Skeletal muscle tissue (tissue), 4 donors: ENCODE results near the gene MROH8. TPM values are rescaled to one million over a fixed set of nuclear protein-coding genes. Genes with fewer than 3 reads are reported as not detected.
"Not testable (repeated sequence)": the region's sequence is repeated elsewhere in the genome, so short reads cannot be mapped to it uniquely, and the experiment has no call there.

Experiments used
- H3K27ac ChIP-seq: one replicate; pipeline ENCODE4 v1.7.0; 2013; ENCODE audit warnings: mild to moderate bottlenecking, low read depth, low read length, inconsistent platforms
- H3K27me3 ChIP-seq, 3 donors: one replicate each; pipeline ENCODE4 v1.7.0; 2013; ENCODE audit warnings: low read length in 3 of 3; ENCODE audit not compliant: control insufficient read depth in 3 of 3, insufficient read depth in 3 of 3
- H3K36me3 ChIP-seq, 3 donors: one replicate each; pipeline ENCODE4 v1.7.0; 2013; ENCODE audit warnings: low read length in 3 of 3; ENCODE audit not compliant: control insufficient read depth in 3 of 3, insufficient read depth in 3 of 3
- H3K4me1 ChIP-seq, 3 donors: one replicate each; pipeline ENCODE4 v1.7.0; 2013; ENCODE audit warnings: low read length in 3 of 3, mild to moderate bottlenecking in 3 of 3; ENCODE audit not compliant: control insufficient read depth in 3 of 3, insufficient read depth in 3 of 3
- H3K4me3 ChIP-seq, 3 donors: one replicate each; pipeline ENCODE4 v1.7.0; 2013; ENCODE audit warnings: low read length in 3 of 3
- H3K9ac ChIP-seq, 3 donors: one replicate each; pipeline ENCODE4 v1.7.0; 2013; ENCODE audit warnings: low read length in 3 of 3, mild to moderate bottlenecking in 3 of 3, moderate library complexity in 2 of 3, low read depth in 1 of 3
- H3K9me3 ChIP-seq, 3 donors: one replicate each; pipeline ENCODE4 v1.7.0; 2013; ENCODE audit warnings: low read length in 3 of 3; ENCODE audit not compliant: control insufficient read depth in 3 of 3
- total RNA-seq: library from RNA; depleted of rRNA; stranded (reverse); fragments of >200 nt; gene quantifications from one replicate; pipeline ENCODE4 v1.2.3, GENCODE V29; 2014
- donor health status: Osteomylitis.

MROH8 gene
- total RNA-seq, 1 donor from 2014 or later, result 1.0 TPM

DNA sequence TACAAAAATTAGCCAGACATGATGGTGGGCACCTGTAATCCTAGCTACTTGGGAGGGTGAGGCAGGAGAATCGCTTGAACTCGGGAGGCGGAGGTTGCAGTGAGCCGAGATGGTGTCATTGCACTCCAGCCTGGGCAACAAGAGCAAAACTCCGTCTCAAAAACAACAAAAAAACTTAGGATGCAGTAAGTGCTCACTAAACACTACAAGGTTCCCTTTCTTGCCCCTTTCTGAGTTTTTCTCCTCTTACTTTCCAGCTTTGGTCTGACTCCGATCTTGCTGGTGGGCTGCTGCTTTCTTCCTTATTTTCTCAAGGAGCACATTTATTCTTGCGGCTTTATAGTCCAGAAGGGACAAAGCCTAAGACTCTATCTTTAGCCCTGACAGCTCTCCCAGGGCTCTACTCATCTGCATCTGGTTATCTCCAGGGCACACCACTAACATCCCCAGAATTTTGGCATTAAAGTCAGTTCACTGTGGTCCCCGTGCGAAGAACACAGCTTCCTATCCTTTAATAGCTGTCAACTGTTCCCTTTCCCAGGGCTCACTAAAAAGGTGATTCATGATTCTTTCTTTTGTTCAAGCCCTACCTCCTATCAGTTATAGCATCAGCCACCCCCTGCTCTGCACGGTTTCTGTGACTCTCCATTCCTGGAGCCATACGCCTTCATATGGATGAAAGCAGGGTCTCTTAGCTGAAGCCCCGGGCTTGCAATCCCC lies 17.4 kb downstream of the MROH8 start:
- H3K36me3 ChIP-seq, result peaks cover 0 to 2% (median under 1%) of the 10 kb centered on the region in 3 donors
- no peak overlapping the region for H3K27ac ChIP-seq
- no peak overlapping the region for H3K4me3 ChIP-seq
- no peaks in the 10 kb centered on the region for H3K4me1 ChIP-seq
- H3K9me3 ChIP-seq, result no peaks in the 10 kb centered on the region
- no peak overlapping the region for H3K9ac ChIP-seq
- H3K27me3 ChIP-seq, result no peaks in the 10 kb centered on the region

DNA sequence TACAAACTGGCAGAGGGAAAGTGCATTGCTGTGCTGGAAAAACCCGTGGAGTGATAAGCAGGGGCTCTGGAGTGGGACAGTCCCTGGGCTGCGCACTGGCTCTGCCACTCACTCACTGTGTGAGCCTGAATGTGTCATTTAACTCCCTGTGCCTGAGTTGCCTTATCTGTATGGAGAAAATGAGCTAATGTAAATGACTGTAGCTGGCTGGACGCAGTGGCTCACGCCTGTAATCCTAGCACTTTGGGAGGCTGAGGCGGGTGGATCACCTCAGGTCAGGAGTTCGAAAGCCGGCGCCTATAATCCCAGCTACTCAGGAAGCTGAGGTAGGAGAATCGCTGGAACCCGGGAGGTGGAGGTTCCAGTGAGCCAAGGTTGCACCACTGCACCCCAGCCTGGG lies 18.7 kb downstream of the MROH8 start:
- no peaks in the 10 kb centered on the region for H3K27me3 ChIP-seq
- H3K9me3 ChIP-seq, result no peaks in the 10 kb centered on the region
- no peaks in the 10 kb centered on the region for H3K4me1 ChIP-seq
- H3K4me3 ChIP-seq, result no peak overlapping the region
- no peak overlapping the region for H3K9ac ChIP-seq
- no peak overlapping the region for H3K27ac ChIP-seq
- H3K36me3 ChIP-seq, result peaks cover 0 to 2% (median 0%) of the 10 kb centered on the region in 3 donors

DNA sequence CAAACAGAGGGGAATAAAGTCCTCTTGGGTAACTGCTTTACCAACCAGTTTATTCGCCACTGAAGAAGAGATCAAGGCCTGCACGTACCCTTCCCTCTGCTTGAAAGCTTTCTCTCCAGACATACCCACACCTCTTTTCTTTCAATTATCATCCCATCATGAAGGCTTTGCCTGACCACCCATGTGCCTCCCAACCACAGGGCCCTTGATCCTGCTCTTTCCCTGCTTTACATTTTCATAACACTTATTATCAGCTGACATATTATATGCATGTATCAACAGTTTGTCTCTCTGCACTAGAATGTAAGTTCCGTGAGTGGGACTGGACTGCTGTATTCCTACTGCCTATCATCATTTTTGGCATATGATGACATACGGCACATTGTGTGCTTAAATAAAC lies 21.1 kb downstream of the MROH8 start:
- H3K36me3 ChIP-seq, result peaks cover 0 to 8% (median 0%) of the 10 kb centered on the region in 3 donors
- H3K27ac ChIP-seq, result no peak overlapping the region
- H3K9ac ChIP-seq, result no peak overlapping the region
- H3K4me1 ChIP-seq, result no peaks in the 10 kb centered on the region
- H3K9me3 ChIP-seq, result no peaks in the 10 kb centered on the region
- H3K4me3 ChIP-seq, result no peak overlapping the region
- H3K27me3 ChIP-seq, result no peaks in the 10 kb centered on the region

GRCh38 chr20:37155987-37156386 lies 23.4 kb downstream of the MROH8 start:
- Histone ChIP-seq H3K9ac (no peak overlapping the region), H3K4me3 (no peak overlapping the region), H3K36me3 (peaks cover 0 to 8% (median 2%) of the 10 kb centered on the region in 3 donors), H3K27ac (no peak overlapping the region), H3K9me3 (no peaks in the 10 kb centered on the region), H3K4me1 (no peaks in the 10 kb centered on the region), H3K27me3 (no peaks in the 10 kb centered on the region)

DNA sequence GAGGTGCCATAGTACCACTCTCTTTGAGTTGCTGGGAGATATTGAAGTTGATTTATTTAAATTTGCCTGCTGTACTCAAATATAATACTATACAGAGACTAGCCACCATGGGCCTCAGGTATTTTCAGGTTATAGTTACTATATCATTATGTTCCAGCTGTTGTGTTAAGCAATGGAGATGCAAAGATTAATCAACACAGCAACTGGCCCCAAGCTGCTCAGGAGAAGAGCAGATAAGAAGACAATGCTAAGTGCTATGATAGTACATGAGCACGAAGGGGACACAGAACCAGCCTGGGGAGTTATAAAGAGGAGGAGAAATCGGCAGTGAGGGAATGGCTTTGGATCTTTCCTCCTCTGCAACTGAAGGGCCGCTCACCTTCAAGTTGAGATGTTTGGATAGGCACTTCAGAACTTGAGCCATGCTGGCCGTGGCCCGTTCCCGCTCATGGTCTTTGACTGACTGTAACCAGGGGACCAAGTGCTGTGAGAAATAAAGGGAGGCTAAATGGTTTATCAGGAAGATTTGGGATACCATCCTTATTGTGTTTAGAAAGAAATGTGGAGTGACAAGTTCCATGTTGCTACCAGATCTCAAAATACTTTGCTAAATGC lies 24.6 kb downstream of the MROH8 start:
- no peaks in the 10 kb centered on the region for H3K4me1 ChIP-seq
- no peaks in the 10 kb centered on the region for H3K27me3 ChIP-seq
- H3K36me3 ChIP-seq, result peaks cover 0 to 8% (median 2%) of the 10 kb centered on the region in 3 donors
- H3K4me3 ChIP-seq, result no peak overlapping the region
- no peak overlapping the region for H3K27ac ChIP-seq
- no peaks in the 10 kb centered on the region for H3K9me3 ChIP-seq
- H3K9ac ChIP-seq, result no peak overlapping the region

DNA sequence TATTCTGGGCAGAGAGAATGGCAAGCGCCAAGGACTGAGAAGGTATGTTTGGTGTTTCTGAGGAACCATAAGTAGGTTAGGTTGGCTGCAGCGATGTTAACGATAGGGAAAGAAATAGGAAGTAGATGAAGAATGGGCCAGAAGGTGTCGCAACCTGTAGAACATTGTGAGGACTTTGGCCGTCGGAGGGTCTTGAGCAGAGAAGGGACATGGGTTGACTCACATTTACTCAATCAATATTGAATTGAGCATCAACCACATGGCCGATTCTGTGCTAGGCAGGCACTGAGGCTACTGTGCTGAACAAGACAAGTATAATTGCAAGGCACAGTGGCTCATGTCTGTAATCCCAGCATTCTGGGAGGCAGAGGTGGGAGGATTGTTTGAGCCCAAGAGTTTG lies 27.1 kb downstream of the MROH8 start:
- no peaks in the 10 kb centered on the region for H3K9me3 ChIP-seq
- no peaks in the 10 kb centered on the region for H3K4me1 ChIP-seq
- H3K27me3 ChIP-seq, result no peaks in the 10 kb centered on the region
- peaks cover 0 to 7% (median 5%) of the 10 kb centered on the region in 3 donors for H3K36me3 ChIP-seq
- no peak overlapping the region for H3K4me3 ChIP-seq
- no peak overlapping the region for H3K9ac ChIP-seq
- H3K27ac ChIP-seq, result no peak overlapping the region

DNA sequence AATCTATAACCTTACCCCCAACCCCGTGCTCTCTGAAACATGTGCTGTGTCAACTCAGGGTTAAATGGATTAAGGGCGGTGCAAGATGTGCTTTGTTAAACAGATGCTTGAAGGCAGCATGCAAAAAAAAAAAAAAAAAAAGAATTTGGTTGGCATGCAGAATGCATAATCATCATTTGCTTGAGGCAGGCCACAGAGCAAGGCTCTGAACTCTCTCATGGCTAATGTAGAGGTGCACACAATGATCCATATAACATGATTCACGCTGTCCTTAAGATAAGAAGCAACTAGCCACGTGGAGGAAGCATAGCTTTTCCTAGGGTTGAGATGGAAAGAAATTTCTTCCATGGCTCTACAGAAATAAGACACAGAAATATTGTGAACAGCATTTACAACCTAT lies 27.8 kb downstream of the MROH8 start:
- Histone ChIP-seq H3K27ac (no peak overlapping the region), H3K36me3 (peaks cover 0 to 8% (median 7%) of the 10 kb centered on the region in 3 donors), H3K4me3 (no peak overlapping the region), H3K9me3 (no peaks in the 10 kb centered on the region), H3K4me1 (no peaks in the 10 kb centered on the region), H3K27me3 (no peaks in the 10 kb centered on the region), H3K9ac (no peak overlapping the region)

GRCh38 chr20:37150864-37151263 lies 28.5 kb downstream of the MROH8 start:
- not testable (repeated sequence) for H3K9ac ChIP-seq, H3K4me1 ChIP-seq, H3K36me3 ChIP-seq, H3K9me3 ChIP-seq, H3K27me3 ChIP-seq, H3K4me3 ChIP-seq, H3K27ac ChIP-seq

DNA sequence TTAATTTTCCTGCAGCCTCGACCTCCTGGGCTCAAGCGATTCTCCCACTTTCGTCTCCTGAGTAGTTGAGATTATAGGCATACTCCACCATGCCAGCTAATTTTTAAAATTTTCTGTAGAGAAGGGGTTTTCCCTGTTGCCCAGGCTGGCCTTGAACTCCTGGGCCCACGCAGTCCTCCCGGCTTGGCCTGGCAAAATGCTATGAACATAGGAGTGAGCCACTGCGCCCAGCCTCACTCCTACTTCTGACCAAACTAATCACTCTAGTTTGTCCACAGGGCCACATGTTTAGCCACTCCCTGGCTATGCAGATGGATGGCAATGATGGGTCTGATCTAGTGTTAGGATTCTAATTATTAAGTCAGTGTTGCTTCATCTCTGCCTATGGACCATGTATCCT lies 32.1 kb downstream of the MROH8 start:
- Histone ChIP-seq H3K27ac (no peak overlapping the region), H3K27me3 (no peaks in the 10 kb centered on the region), H3K36me3 (peaks cover 4 to 11% (median 5%) of the 10 kb centered on the region in 3 donors), H3K4me1 (no peaks in the 10 kb centered on the region), H3K9me3 (no peaks in the 10 kb centered on the region), H3K4me3 (no peak overlapping the region), H3K9ac (no peak overlapping the region)

- Histone ChIP-seq H3K9me3 (no peaks in the 10 kb centered on the region), H3K27ac (no peak overlapping the region), H3K9ac (no peak overlapping the region), H3K36me3 (peaks cover 5 to 11% (median 9%) of the 10 kb centered on the region in 3 donors), H3K4me1 (no peaks in the 10 kb centered on the region), H3K27me3 (no peaks in the 10 kb centered on the region), H3K4me3 (no peak overlapping the region)
Measured at GRCh38 chr20:37144856-37145404, 34.4 kb downstream of the MROH8 start.
